HEK293 (cell line): ENCODE data around the gene GLDC.

Experiments used
- CTCF ChIA-PET: fragments of 350-600 bp; formaldehyde crosslinking; extraction: SDS; loops from one replicate; lab custom pipeline; 2021; ENCODE audit warnings: antibody characterized with exemption; lab: Yijun Ruan, JAX
- POLR2A ChIA-PET: fragments of 300-600 bp; formaldehyde crosslinking; extraction: SDS; loops from one replicate; lab custom pipeline; 2020; ENCODE audit warnings: antibody characterized with exemption, inconsistent platforms; lab: Yijun Ruan, JAX
- H3K27ac ChIP-seq: fragments of 200-500 bp; sonication (Bioruptor generic); 2 replicates; pipeline ENCODE4 v1.5.1; 2014; ENCODE audit warnings: low read depth, low read length, control low read depth, inconsistent platforms; ENCODE audit errors: extremely low read depth
- H3K36me3 ChIP-seq, 2 experiments: fragments of 200-500 bp in 1 of 2; sonication (Bioruptor generic) in 1 of 2; 1 replicate in 1 of 2; 2 replicates in 1 of 2; pipeline ENCODE4 v1.5.1; 2014 to 2017; ENCODE audit warnings: inconsistent platforms in 2 of 2, low read length in 2 of 2; ENCODE audit not compliant: control insufficient read depth in 2 of 2, insufficient read depth in 1 of 2
- H3K4me1 ChIP-seq: fragments of 200-500 bp; sonication (Bioruptor generic); 2 replicates; pipeline ENCODE4 v1.5.1; 2014; ENCODE audit warnings: mild to moderate bottlenecking, low read length, inconsistent platforms; ENCODE audit not compliant: control insufficient read depth, insufficient read depth
- H3K4me3 ChIP-seq: 2 replicates; pipeline ENCODE4 v1.5.1; 2011; ENCODE audit warnings: low read depth, mild to moderate bottlenecking, control low read depth, low read length, moderate library complexity
- H3K9me3 ChIP-seq: fragments of 200-500 bp; sonication (Bioruptor generic); 2 replicates; pipeline ENCODE4 v1.5.1; 2014; ENCODE audit warnings: low read depth, low read length, inconsistent platforms; ENCODE audit not compliant: control insufficient read depth, insufficient read depth
- HIC1 ChIP-seq: fragments of 450-650 bp; formaldehyde crosslinking; IDR thresholded peaks from 2 replicates; pipeline ENCODE4 v1.5.1; 2016; ENCODE audit warnings: missing biosample characterization, missing genetic modification characterization
- KLF9 ChIP-seq: fragments of 450-650 bp; formaldehyde crosslinking; IDR thresholded peaks from 2 replicates; pipeline ENCODE4 v1.5.1; 2016; ENCODE audit warnings: missing biosample characterization, missing genetic modification characterization, low read depth
- PRDM2 ChIP-seq: fragments of 450-650 bp; formaldehyde crosslinking; IDR thresholded peaks from 2 replicates; pipeline ENCODE4 v1.5.1; 2016; ENCODE audit warnings: missing biosample characterization, missing genetic modification characterization, borderline replicate concordance
- YY2 ChIP-seq: fragments of 450-650 bp; formaldehyde crosslinking; IDR thresholded peaks from 2 replicates; pipeline ENCODE4 v1.5.1; 2016; ENCODE audit warnings: missing biosample characterization, missing genetic modification characterization
- ZNF114 ChIP-seq: fragments of 450-650 bp; formaldehyde crosslinking; IDR thresholded peaks from 2 replicates; pipeline ENCODE4 v1.5.0; 2017; ENCODE audit warnings: missing biosample characterization, missing genetic modification characterization
- ZNF19 ChIP-seq: fragments of 450-650 bp; formaldehyde crosslinking; IDR thresholded peaks from 2 replicates; pipeline ENCODE4; 2016; ENCODE audit warnings: missing biosample characterization, missing genetic modification characterization, low read depth
- ZNF324 ChIP-seq: fragments of 450-650 bp; formaldehyde crosslinking; IDR thresholded peaks from 2 replicates; pipeline ENCODE4 v1.5.1; 2016; ENCODE audit warnings: missing biosample characterization, missing genetic modification characterization
- ZNF350 ChIP-seq: fragments of 450-650 bp; formaldehyde crosslinking; IDR thresholded peaks from 2 replicates; pipeline ENCODE4 v1.5.0; 2017; ENCODE audit warnings: missing biosample characterization, mild to moderate bottlenecking, missing genetic modification characterization
- ZNF426 ChIP-seq: fragments of 450-650 bp; formaldehyde crosslinking; IDR thresholded peaks from 2 replicates; pipeline ENCODE4 v1.5.1; 2017; ENCODE audit warnings: missing biosample characterization, missing genetic modification characterization, mild to moderate bottlenecking, inconsistent platforms, moderate library complexity
- ZNF600 ChIP-seq: fragments of 450-650 bp; formaldehyde crosslinking; IDR thresholded peaks from 2 replicates; pipeline ENCODE4 v1.5.1; 2016; ENCODE audit warnings: missing biosample characterization, missing genetic modification characterization
- ZNF610 ChIP-seq: fragments of 450-650 bp; formaldehyde crosslinking; IDR thresholded peaks from 2 replicates; pipeline ENCODE4 v1.5.1; 2016; ENCODE audit warnings: missing biosample characterization, missing genetic modification characterization, borderline replicate concordance
- ZNF623 ChIP-seq: fragments of 450-650 bp; formaldehyde crosslinking; IDR thresholded peaks from 2 replicates; pipeline ENCODE4 v1.5.1; 2016; ENCODE audit warnings: missing biosample characterization, missing genetic modification characterization
- ZNF660 ChIP-seq: fragments of 450-650 bp; IDR thresholded peaks from 2 replicates; pipeline ENCODE4 v1.5.1; 2018; ENCODE audit warnings: missing biosample characterization, mild to moderate bottlenecking, missing genetic modification characterization
- ZNF76 ChIP-seq: fragments of 450-650 bp; formaldehyde crosslinking; IDR thresholded peaks from 2 replicates; pipeline ENCODE4; 2016; ENCODE audit warnings: low read depth, missing biosample characterization, missing genetic modification characterization, borderline replicate concordance
- ZSCAN23 ChIP-seq: fragments of 450-650 bp; formaldehyde crosslinking; IDR thresholded peaks from 2 replicates; pipeline ENCODE4 v1.5.1; 2016; ENCODE audit warnings: missing biosample characterization, missing genetic modification characterization
- TF ChIP-seq, protein P1 (sequence below): IDR thresholded peaks from 2 replicates; pipeline ENCODE4 v1.6.1; 2011; ENCODE audit warnings: mild to moderate bottlenecking, low read depth, low read length, borderline replicate concordance
- TF ChIP-seq, protein P2 (sequence below): fragments of 450-650 bp; formaldehyde crosslinking; IDR thresholded peaks from 2 replicates; pipeline ENCODE4 v1.5.1; 2016; ENCODE audit warnings: missing biosample characterization, missing genetic modification characterization
- TF ChIP-seq, protein P3 (sequence below): fragments of 450-650 bp; formaldehyde crosslinking; IDR thresholded peaks from 2 replicates; pipeline ENCODE4 v1.5.1; 2016; ENCODE audit warnings: missing biosample characterization, missing genetic modification characterization, low read depth
- TF ChIP-seq, protein P4 (sequence below): fragments of 450-650 bp; formaldehyde crosslinking; IDR thresholded peaks from 2 replicates; pipeline ENCODE4 v1.5.1; 2016; ENCODE audit warnings: missing biosample characterization, missing genetic modification characterization
- TF ChIP-seq, protein P5 (sequence below): sonication (generic); formaldehyde crosslinking; IDR thresholded peaks from 2 replicates; pipeline ENCODE4 v1.8.1; 2022; ENCODE audit warnings: mild to moderate bottlenecking, moderate library complexity, missing genetic modification reagents

The GLDC gene

DNA sequence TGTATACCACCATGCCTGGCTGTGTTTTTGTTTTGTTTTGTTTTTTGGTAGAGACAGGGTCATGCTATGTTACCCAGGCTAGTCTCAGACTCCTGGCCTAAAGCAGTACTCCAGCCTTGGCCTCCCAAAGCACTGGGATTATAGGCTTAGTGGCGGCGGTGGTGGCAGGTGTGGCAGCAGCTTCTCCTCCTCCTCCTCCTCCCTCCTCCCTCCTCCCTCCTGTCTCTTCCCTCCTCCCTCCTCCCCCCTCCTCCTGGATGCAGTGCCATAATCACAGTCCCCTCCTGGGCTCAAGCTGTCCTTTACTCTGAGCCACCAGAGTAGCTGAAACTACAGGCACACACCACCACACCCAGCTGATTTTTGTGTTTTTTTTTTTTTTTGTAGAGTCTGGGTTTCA lies 161.3 kb downstream of the GLDC start:
- Histone ChIP-seq H3K27ac (no peak overlapping the region), H3K36me3 (peaks cover 39 to 74% of the 10 kb centered on the region in 2 experiments; a peak in 2 of 3 replicates), H3K4me3 (no peak overlapping the region)
- TF ChIP-seq, protein P1, sequence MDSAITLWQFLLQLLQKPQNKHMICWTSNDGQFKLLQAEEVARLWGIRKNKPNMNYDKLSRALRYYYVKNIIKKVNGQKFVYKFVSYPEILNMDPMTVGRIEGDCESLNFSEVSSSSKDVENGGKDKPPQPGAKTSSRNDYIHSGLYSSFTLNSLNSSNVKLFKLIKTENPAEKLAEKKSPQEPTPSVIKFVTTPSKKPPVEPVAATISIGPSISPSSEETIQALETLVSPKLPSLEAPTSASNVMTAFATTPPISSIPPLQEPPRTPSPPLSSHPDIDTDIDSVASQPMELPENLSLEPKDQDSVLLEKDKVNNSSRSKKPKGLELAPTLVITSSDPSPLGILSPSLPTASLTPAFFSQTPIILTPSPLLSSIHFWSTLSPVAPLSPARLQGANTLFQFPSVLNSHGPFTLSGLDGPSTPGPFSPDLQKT, result no peak
- TF ChIP-seq KLF9 (tag by site-specific recombination), result no peak
- no peak for TF ChIP-seq ZNF426
- no peak for TF ChIP-seq ZNF324
- TF ChIP-seq ZNF76, result no peak
- TF ChIP-seq, protein P2, sequence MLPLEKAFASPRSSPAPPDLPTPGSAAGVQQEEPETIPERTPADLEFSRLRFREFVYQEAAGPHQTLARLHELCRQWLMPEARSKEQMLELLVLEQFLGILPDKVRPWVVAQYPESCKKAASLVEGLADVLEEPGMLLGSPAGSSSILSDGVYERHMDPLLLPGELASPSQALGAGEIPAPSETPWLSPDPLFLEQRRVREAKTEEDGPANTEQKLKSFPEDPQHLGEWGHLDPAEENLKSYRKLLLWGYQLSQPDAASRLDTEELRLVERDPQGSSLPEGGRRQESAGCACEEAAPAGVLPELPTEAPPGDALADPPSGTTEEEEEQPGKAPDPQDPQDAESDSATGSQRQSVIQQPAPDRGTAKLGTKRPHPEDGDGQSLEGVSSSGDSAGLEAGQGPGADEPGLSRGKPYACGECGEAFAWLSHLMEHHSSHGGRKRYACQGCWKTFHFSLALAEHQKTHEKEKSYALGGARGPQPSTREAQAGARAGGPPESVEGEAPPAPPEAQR (tag by site-specific recombination), result no peak
- no peak for TF ChIP-seq ZNF600 (tag by site-specific recombination)
- no peak for TF ChIP-seq ZNF350
- TF ChIP-seq ZSCAN23 (tag by site-specific recombination), result no peak
- no peak for TF ChIP-seq ZNF19 (tag by site-specific recombination)
- TF ChIP-seq, protein P3, sequence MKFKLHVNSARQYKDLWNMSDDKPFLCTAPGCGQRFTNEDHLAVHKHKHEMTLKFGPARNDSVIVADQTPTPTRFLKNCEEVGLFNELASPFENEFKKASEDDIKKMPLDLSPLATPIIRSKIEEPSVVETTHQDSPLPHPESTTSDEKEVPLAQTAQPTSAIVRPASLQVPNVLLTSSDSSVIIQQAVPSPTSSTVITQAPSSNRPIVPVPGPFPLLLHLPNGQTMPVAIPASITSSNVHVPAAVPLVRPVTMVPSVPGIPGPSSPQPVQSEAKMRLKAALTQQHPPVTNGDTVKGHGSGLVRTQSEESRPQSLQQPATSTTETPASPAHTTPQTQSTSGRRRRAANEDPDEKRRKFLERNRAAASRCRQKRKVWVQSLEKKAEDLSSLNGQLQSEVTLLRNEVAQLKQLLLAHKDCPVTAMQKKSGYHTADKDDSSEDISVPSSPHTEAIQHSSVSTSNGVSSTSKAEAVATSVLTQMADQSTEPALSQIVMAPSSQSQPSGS (tag by site-specific recombination), result no peak
- TF ChIP-seq PRDM2 (tag by site-specific recombination), result no peak
- no peak for TF ChIP-seq ZNF623 (tag by site-specific recombination)
- TF ChIP-seq, protein P4, sequence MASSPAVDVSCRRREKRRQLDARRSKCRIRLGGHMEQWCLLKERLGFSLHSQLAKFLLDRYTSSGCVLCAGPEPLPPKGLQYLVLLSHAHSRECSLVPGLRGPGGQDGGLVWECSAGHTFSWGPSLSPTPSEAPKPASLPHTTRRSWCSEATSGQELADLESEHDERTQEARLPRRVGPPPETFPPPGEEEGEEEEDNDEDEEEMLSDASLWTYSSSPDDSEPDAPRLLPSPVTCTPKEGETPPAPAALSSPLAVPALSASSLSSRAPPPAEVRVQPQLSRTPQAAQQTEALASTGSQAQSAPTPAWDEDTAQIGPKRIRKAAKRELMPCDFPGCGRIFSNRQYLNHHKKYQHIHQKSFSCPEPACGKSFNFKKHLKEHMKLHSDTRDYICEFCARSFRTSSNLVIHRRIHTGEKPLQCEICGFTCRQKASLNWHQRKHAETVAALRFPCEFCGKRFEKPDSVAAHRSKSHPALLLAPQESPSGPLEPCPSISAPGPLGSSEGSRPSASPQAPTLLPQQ (tag by site-specific recombination), result no peak
- no peak for TF ChIP-seq ZNF660 (tag by site-specific recombination)
- TF ChIP-seq, protein P5, sequence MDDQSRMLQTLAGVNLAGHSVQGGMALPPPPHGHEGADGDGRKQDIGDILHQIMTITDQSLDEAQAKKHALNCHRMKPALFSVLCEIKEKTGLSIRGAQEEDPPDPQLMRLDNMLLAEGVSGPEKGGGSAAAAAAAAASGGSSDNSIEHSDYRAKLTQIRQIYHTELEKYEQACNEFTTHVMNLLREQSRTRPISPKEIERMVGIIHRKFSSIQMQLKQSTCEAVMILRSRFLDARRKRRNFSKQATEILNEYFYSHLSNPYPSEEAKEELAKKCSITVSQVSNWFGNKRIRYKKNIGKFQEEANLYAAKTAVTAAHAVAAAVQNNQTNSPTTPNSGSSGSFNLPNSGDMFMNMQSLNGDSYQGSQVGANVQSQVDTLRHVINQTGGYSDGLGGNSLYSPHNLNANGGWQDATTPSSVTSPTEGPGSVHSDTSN (CRISPR knock-in tag), result no peak
- no peak for TF ChIP-seq YY2 (tag by site-specific recombination)
- TF ChIP-seq HIC1 (tag by site-specific recombination), result no peak
- TF ChIP-seq ZNF114 (tag by site-specific recombination), result no peak
- TF ChIP-seq ZNF610 (tag by site-specific recombination), result no peak
- TF ChIP-seq, all 188 proteins: peak for 0
- ChIA-PET CTCF (no interaction called here), POLR2A (interaction anchor here (0.7 kb wide), 1 partner anchor 42 kb away, joined by 4 read pairs; no protein-coding TSS in a partner anchor)
- Histone ChIP-seq H3K9me3 (no peaks in the 10 kb centered on the region), H3K4me1 (no peaks in the 10 kb centered on the region)
